ENCODE measurements around the gene BMS1.
A peak's percentile ranks its signal among the peaks of the same experiment; 100 is the strongest.
"Not testable (repeated sequence)": the region's sequence is repeated elsewhere in the genome, so short reads cannot be mapped to it uniquely, and the experiment has no call there.

The BMS1 gene

GRCh38 chr10:42830237-42830636, 47.6 kb downstream of the BMS1 start:
- H3K27me3 ChIP-seq (replicated peaks in 2 of 5; ENCODE audit: control insufficient read depth in 4 of 5, insufficient read depth in 5 of 5, low read length in 4 of 5): no peaks in the 10 kb centered on the region
- H3K36me3 ChIP-seq (ENCODE audit: control insufficient read depth in 4 of 4, insufficient read depth in 4 of 4, low read length in 3 of 4): peaks cover 0 to 36% (median 22%) of the 10 kb centered on the region in 4 experiments
- ChIA-PET CTCF (no interaction called here), POLR2A (no interaction called here)
- peak in 1 of 3 donors; percentile 9 for DNase-seq
- no peaks in the 10 kb centered on the region for H3K4me1 ChIP-seq (ENCODE audit: control extremely low read depth in 1 of 4, control insufficient read depth in 4 of 4, insufficient read depth in 4 of 4, low read length in 3 of 4)
- no peaks in the 10 kb centered on the region for H3K9me3 ChIP-seq (ENCODE audit: control extremely low read depth in 1 of 5, control insufficient read depth in 4 of 5, insufficient read depth in 2 of 5, low read depth in 1 of 5, low read length in 4 of 5)
- no peak overlapping the region for H3K4me3 ChIP-seq (ENCODE audit: control insufficient read depth in 1 of 7, extremely low read depth in 1 of 7, insufficient read depth in 4 of 7, low read depth in 2 of 7, low read length in 6 of 7)
- H3K27ac ChIP-seq (ENCODE audit: insufficient read depth in 1 of 2, low read depth in 1 of 2, low read length in 2 of 2, poor library complexity in 1 of 2, severe bottlenecking in 2 of 2): no peak overlapping the region
- 46% methylated on average over 6 of the region's 7 CpGs for WGBS (ENCODE audit: insufficient coverage)

DNA sequence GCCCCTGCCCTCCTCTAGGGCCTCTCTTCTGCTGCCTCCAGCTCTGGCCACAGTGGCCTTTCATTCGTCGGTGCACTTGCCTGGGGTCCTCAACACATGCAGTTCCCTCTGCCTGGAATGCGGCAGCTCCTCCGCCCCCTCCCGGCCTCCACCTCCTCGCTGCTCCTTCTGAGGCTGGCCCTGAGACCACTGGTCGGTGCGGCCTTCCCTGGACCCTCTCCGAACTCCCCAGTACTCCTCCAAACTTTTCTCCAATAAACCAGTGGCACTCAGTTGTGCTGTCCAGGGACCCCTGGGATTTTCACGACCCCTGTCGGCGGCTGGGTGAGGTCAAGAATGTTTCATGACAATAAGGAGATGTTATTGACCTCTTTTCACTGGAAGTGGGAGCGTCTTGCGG, 53.5 kb downstream of the BMS1 start:
- DNase-seq: no peak
- peaks cover 0 to 7% (median 3%) of the 10 kb centered on the region in 5 experiments for H3K27me3 ChIP-seq (replicated peaks in 2 of 5; ENCODE audit: control insufficient read depth in 4 of 5, insufficient read depth in 5 of 5, low read length in 4 of 5)

GRCh38 chr10:42836771-42837468, 54.3 kb downstream of the BMS1 start:
- POLR2A ChIA-PET: no interaction called here
- H3K36me3 ChIP-seq (ENCODE audit: control insufficient read depth in 4 of 4, insufficient read depth in 4 of 4, low read length in 3 of 4): peaks cover 0 to 5% (median 2%) of the 10 kb centered on the region in 4 experiments
- H3K4me3 ChIP-seq (ENCODE audit: control insufficient read depth in 1 of 7, extremely low read depth in 1 of 7, insufficient read depth in 4 of 7, low read depth in 2 of 7, low read length in 6 of 7): peak overlapping the region; percentile 34 to 75 (median 54)
- no peaks in the 10 kb centered on the region for H3K9me3 ChIP-seq (ENCODE audit: control extremely low read depth in 1 of 5, control insufficient read depth in 4 of 5, insufficient read depth in 2 of 5, low read depth in 1 of 5, low read length in 4 of 5)
- H3K27ac ChIP-seq (ENCODE audit: insufficient read depth in 1 of 2, low read depth in 1 of 2, low read length in 2 of 2, poor library complexity in 1 of 2, severe bottlenecking in 2 of 2): no peak overlapping the region
- peak; percentile 52 to 76 (median 53) for DNase-seq
- H3K4me1 ChIP-seq (ENCODE audit: control extremely low read depth in 1 of 4, control insufficient read depth in 4 of 4, insufficient read depth in 4 of 4, low read length in 3 of 4): peaks cover 0 to 8% (median 5%) of the 10 kb centered on the region in 4 experiments
- H3K27me3 ChIP-seq (replicated peaks in 2 of 5; ENCODE audit: control insufficient read depth in 4 of 5, insufficient read depth in 5 of 5, low read length in 4 of 5): peaks cover 0 to 7% (median 3%) of the 10 kb centered on the region in 5 experiments
- CTCF ChIA-PET: interaction anchor here (0.8 to 1.6 kb wide), 5 partner anchors 15 to 242 kb away, joined by 3 to 8 read pairs (median 4); no protein-coding TSS in a partner anchor
- 1% methylated on average over 53 of the region's 60 CpGs for WGBS (ENCODE audit: insufficient coverage)

More for the DNA sequence above, 53.5 kb downstream of the BMS1 start:
- WGBS (ENCODE audit: insufficient coverage): 88% methylated on average over 11 of the region's 14 CpGs
- ChIA-PET CTCF (interaction anchor here (0.8 to 1.6 kb wide), 3 partner anchors 16 to 243 kb away, joined by 3 to 8 read pairs (median 6); no protein-coding TSS in a partner anchor), POLR2A (no interaction called here)
- H3K36me3 ChIP-seq (ENCODE audit: control insufficient read depth in 4 of 4, insufficient read depth in 4 of 4, low read length in 3 of 4): peaks cover 0 to 13% (median 6%) of the 10 kb centered on the region in 4 experiments
- no peak overlapping the region for H3K4me3 ChIP-seq (ENCODE audit: control insufficient read depth in 1 of 7, extremely low read depth in 1 of 7, insufficient read depth in 4 of 7, low read depth in 2 of 7, low read length in 6 of 7)
- H3K4me1 ChIP-seq (ENCODE audit: control extremely low read depth in 1 of 4, control insufficient read depth in 4 of 4, insufficient read depth in 4 of 4, low read length in 3 of 4): peaks cover 0 to 8% (median 5%) of the 10 kb centered on the region in 4 experiments
- no peak overlapping the region for H3K27ac ChIP-seq (ENCODE audit: insufficient read depth in 1 of 2, low read depth in 1 of 2, low read length in 2 of 2, poor library complexity in 1 of 2, severe bottlenecking in 2 of 2)
- no peaks in the 10 kb centered on the region for H3K9me3 ChIP-seq (ENCODE audit: control extremely low read depth in 1 of 5, control insufficient read depth in 4 of 5, insufficient read depth in 2 of 5, low read depth in 1 of 5, low read length in 4 of 5)

GRCh38 chr10:42844810-42845209, 62.2 kb downstream of the BMS1 start:
- WGBS (ENCODE audit: insufficient coverage): 57% methylated on average over 5 of the region's 5 CpGs

GRCh38 chr10:42847261-42847660, 64.7 kb downstream of the BMS1 start:
- H3K36me3 ChIP-seq (ENCODE audit: control insufficient read depth in 4 of 4, insufficient read depth in 4 of 4, low read length in 3 of 4); H3K4me3 ChIP-seq (ENCODE audit: control insufficient read depth in 1 of 7, extremely low read depth in 1 of 7, insufficient read depth in 4 of 7, low read depth in 2 of 7, low read length in 6 of 7); POLR2A ChIA-PET; H3K4me1 ChIP-seq (ENCODE audit: control extremely low read depth in 1 of 4, control insufficient read depth in 4 of 4, insufficient read depth in 4 of 4, low read length in 3 of 4); H3K27ac ChIP-seq (ENCODE audit: insufficient read depth in 1 of 2, low read depth in 1 of 2, low read length in 2 of 2, poor library complexity in 1 of 2, severe bottlenecking in 2 of 2); H3K27me3 ChIP-seq (replicated peaks in 2 of 5; ENCODE audit: control insufficient read depth in 4 of 5, insufficient read depth in 5 of 5, low read length in 4 of 5); CTCF ChIA-PET; DNase-seq: not testable (repeated sequence)
- peaks cover 0 to 12% (median 0%) of the 10 kb centered on the region in 5 experiments for H3K9me3 ChIP-seq (ENCODE audit: control extremely low read depth in 1 of 5, control insufficient read depth in 4 of 5, insufficient read depth in 2 of 5, low read depth in 1 of 5, low read length in 4 of 5)
- 98% methylated on average over 14 of the region's 28 CpGs for WGBS (ENCODE audit: insufficient coverage)

More at GRCh38 chr10:42844810-42845209, 62.2 kb downstream of the BMS1 start:
- H3K4me1 ChIP-seq (ENCODE audit: control extremely low read depth in 1 of 4, control insufficient read depth in 4 of 4, insufficient read depth in 4 of 4, low read length in 3 of 4); H3K27ac ChIP-seq (ENCODE audit: insufficient read depth in 1 of 2, low read depth in 1 of 2, low read length in 2 of 2, poor library complexity in 1 of 2, severe bottlenecking in 2 of 2); H3K36me3 ChIP-seq (ENCODE audit: control insufficient read depth in 4 of 4, insufficient read depth in 4 of 4, low read length in 3 of 4); H3K27me3 ChIP-seq (replicated peaks in 2 of 5; ENCODE audit: control insufficient read depth in 4 of 5, insufficient read depth in 5 of 5, low read length in 4 of 5); POLR2A ChIA-PET; DNase-seq; H3K4me3 ChIP-seq (ENCODE audit: control insufficient read depth in 1 of 7, extremely low read depth in 1 of 7, insufficient read depth in 4 of 7, low read depth in 2 of 7, low read length in 6 of 7): not testable (repeated sequence)
- CTCF ChIA-PET: interaction anchor here (0.6 kb wide), 1 partner anchor 76 kb away, joined by 3 read pairs; no protein-coding TSS in a partner anchor
- H3K9me3 ChIP-seq (ENCODE audit: control extremely low read depth in 1 of 5, control insufficient read depth in 4 of 5, insufficient read depth in 2 of 5, low read depth in 1 of 5, low read length in 4 of 5): peaks cover 0 to 12% (median 0%) of the 10 kb centered on the region in 5 experiments

DNA sequence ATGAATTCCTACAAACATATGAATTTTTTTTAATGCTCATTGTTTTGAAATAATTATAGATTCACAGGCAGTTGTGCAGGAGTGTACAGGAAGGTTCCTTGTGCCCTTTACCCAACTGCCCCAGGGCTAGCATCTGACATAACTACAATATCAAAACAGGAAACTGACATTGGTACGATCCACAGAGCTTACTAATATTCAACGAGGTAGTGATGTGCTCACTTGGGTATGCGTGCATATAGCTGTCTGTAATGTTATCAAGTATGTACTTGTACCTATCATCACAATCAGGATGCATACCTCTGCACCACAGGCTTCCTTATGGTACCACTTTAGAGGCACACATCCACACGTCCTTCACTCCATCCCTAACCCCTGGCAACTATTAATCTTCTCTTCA, 68.3 kb downstream of the BMS1 start:
- ChIA-PET CTCF (interaction anchor here (1.4 to 1.6 kb wide), 2 partner anchors 15 to 228 kb away, joined by 3 read pairs; no protein-coding TSS in a partner anchor), POLR2A (no interaction called here)
- Histone ChIP-seq H3K36me3 (ENCODE audit: control insufficient read depth in 4 of 4, insufficient read depth in 4 of 4, low read length in 3 of 4) (no peaks in the 10 kb centered on the region), H3K9me3 (ENCODE audit: control extremely low read depth in 1 of 5, control insufficient read depth in 4 of 5, insufficient read depth in 2 of 5, low read depth in 1 of 5, low read length in 4 of 5) (peaks cover 0 to 12% (median 0%) of the 10 kb centered on the region in 5 experiments), H3K27ac (ENCODE audit: insufficient read depth in 1 of 2, low read depth in 1 of 2, low read length in 2 of 2, poor library complexity in 1 of 2, severe bottlenecking in 2 of 2) (no peak overlapping the region), H3K27me3 (replicated peaks in 2 of 5; ENCODE audit: control insufficient read depth in 4 of 5, insufficient read depth in 5 of 5, low read length in 4 of 5) (peaks cover 0 to under 1% (median 0%) of the 10 kb centered on the region in 5 experiments), H3K4me1 (ENCODE audit: control extremely low read depth in 1 of 4, control insufficient read depth in 4 of 4, insufficient read depth in 4 of 4, low read length in 3 of 4) (no peaks in the 10 kb centered on the region), H3K4me3 (ENCODE audit: control insufficient read depth in 1 of 7, extremely low read depth in 1 of 7, insufficient read depth in 4 of 7, low read depth in 2 of 7, low read length in 6 of 7) (no peak overlapping the region)
- no CpG with 5 or more reads among the region's 4 CpGs for WGBS (ENCODE audit: insufficient coverage)
- no peak for DNase-seq

DNA sequence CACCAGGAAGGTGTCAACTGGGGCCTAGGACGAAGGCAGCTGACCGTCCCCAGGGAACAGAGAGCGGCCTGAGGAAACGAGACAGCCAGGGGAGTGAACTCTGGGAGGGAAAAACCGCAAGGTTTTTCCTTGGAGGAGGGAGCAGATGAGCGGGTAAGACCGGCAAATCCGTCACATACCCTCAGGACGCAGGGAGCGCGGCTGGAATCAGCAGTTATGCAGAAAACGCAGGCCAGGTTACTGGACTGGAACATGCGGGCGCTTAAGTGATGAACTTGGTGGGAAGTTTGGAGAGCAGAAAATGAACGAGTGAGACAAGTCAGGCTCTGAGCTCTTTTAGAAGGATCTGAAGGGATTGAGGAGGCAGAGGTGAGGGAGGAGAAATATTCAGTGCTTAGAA, 76.7 kb downstream of the BMS1 start:
- peaks cover 0 to 2% (median 0%) of the 10 kb centered on the region in 5 experiments for H3K27me3 ChIP-seq (replicated peaks in 2 of 5; ENCODE audit: control insufficient read depth in 4 of 5, insufficient read depth in 5 of 5, low read length in 4 of 5)
- H3K27ac ChIP-seq (ENCODE audit: insufficient read depth in 1 of 2, low read depth in 1 of 2, low read length in 2 of 2, poor library complexity in 1 of 2, severe bottlenecking in 2 of 2): no peak overlapping the region
- no peak overlapping the region for H3K4me3 ChIP-seq (ENCODE audit: control insufficient read depth in 1 of 7, extremely low read depth in 1 of 7, insufficient read depth in 4 of 7, low read depth in 2 of 7, low read length in 6 of 7)
- peaks cover 3 to 15% (median 6%) of the 10 kb centered on the region in 4 experiments for H3K4me1 ChIP-seq (ENCODE audit: control extremely low read depth in 1 of 4, control insufficient read depth in 4 of 4, insufficient read depth in 4 of 4, low read length in 3 of 4)
- H3K36me3 ChIP-seq (ENCODE audit: control insufficient read depth in 4 of 4, insufficient read depth in 4 of 4, low read length in 3 of 4): no peaks in the 10 kb centered on the region
- WGBS (ENCODE audit: insufficient coverage): 98% methylated on average over 15 of the region's 15 CpGs
- no peak for DNase-seq
- POLR2A ChIA-PET: no interaction called here
- CTCF ChIA-PET: no interaction called here
- no peaks in the 10 kb centered on the region for H3K9me3 ChIP-seq (ENCODE audit: control extremely low read depth in 1 of 5, control insufficient read depth in 4 of 5, insufficient read depth in 2 of 5, low read depth in 1 of 5, low read length in 4 of 5)

Measured in common myeloid progenitor, CD34-positive (primary cell).